Neuronal stem cell (in vitro differentiated cells): ENCODE data around the gene CARD10.
A peak's percentile ranks its signal among the peaks of the same experiment; 100 is the strongest.

Source experiments
- DNase-seq: peaks from one replicate; pipeline ENCODE4 v3.0.0-alpha.2; 2013; ENCODE audit warnings: low spot score
- H2AFZ ChIP-seq: one replicate; pipeline ENCODE4 v1.6.1; 2013; ENCODE audit warnings: mild to moderate bottlenecking, low read length, inconsistent platforms
- H2AK5ac ChIP-seq: 2 replicates; pipeline ENCODE4 v1.6.1; 2013; ENCODE audit warnings: low read depth, mild to moderate bottlenecking, inconsistent platforms, low read length, moderate library complexity, mixed read lengths
- H2BK120ac ChIP-seq: 2 replicates; pipeline ENCODE4 v1.6.1; 2013; ENCODE audit warnings: low read depth, mild to moderate bottlenecking, inconsistent platforms, low read length, moderate library complexity, mixed read lengths
- H2BK12ac ChIP-seq: one replicate; pipeline ENCODE4 v1.6.1; 2013; ENCODE audit warnings: low read length, inconsistent platforms
- H2BK15ac ChIP-seq: 2 replicates; pipeline ENCODE4 v1.6.1; 2013; ENCODE audit warnings: mild to moderate bottlenecking, low read length, inconsistent platforms, mixed read lengths
- H2BK5ac ChIP-seq: one replicate; pipeline ENCODE4 v1.6.1; 2013; ENCODE audit warnings: inconsistent platforms, mild to moderate bottlenecking, low read length, moderate library complexity
- H3K14ac ChIP-seq: one replicate; pipeline ENCODE4 v1.6.1; 2013; ENCODE audit warnings: low read length, inconsistent platforms
- H3K18ac ChIP-seq: 2 replicates; pipeline ENCODE4 v1.6.1; 2013; ENCODE audit warnings: low read length, inconsistent platforms
- H3K23ac ChIP-seq: 2 replicates; pipeline ENCODE4 v1.6.1; 2013; ENCODE audit warnings: low read depth, mild to moderate bottlenecking, mixed read lengths, low read length, inconsistent platforms; ENCODE audit not compliant: poor library complexity
- H3K27ac ChIP-seq: replicated peaks from 3 replicates; pipeline ENCODE4 v1.5.1; 2013; ENCODE audit warnings: low read length, inconsistent platforms
- H3K27me3 ChIP-seq, 3 experiments: 2 replicates each; pipeline ENCODE4 v1.6.1; 2013; ENCODE audit warnings: low read length in 3 of 3, mild to moderate bottlenecking in 2 of 3, inconsistent platforms in 1 of 3, low read depth in 1 of 3, mixed read lengths in 1 of 3, moderate library complexity in 1 of 3; ENCODE audit not compliant: control insufficient read depth in 3 of 3, insufficient read depth in 3 of 3
- H3K36me3 ChIP-seq, 2 donors: replicated peaks in 1 of 2; 2 replicates each; pipeline ENCODE4 v1.6.1; 2013; ENCODE audit warnings: low read length in 2 of 2; ENCODE audit not compliant: control insufficient read depth in 2 of 2, insufficient read depth in 2 of 2
- H3K4ac ChIP-seq: 2 replicates; pipeline ENCODE4 v1.6.1; 2013; ENCODE audit warnings: inconsistent platforms, mild to moderate bottlenecking, low read length, moderate library complexity
- H3K4me1 ChIP-seq, 2 donors: 1 replicate in 1 of 2; 2 replicates in 1 of 2; pipeline ENCODE4 v1.6.1; 2013; ENCODE audit warnings: low read length in 2 of 2, low read depth in 1 of 2; ENCODE audit not compliant: control insufficient read depth in 2 of 2, insufficient read depth in 1 of 2
- H3K4me2 ChIP-seq: one replicate; pipeline ENCODE4 v1.6.1; 2013; ENCODE audit warnings: mild to moderate bottlenecking, low read length, inconsistent platforms; ENCODE audit not compliant: insufficient read depth, poor library complexity, severe bottlenecking
- H3K4me3 ChIP-seq, 2 donors: 2 replicates each; pipeline ENCODE4 v1.5.1; 2013; ENCODE audit warnings: low read length in 2 of 2, mild to moderate bottlenecking in 2 of 2, inconsistent platforms in 1 of 2, moderate library complexity in 1 of 2
- H3K79me1 ChIP-seq: one replicate; pipeline ENCODE4 v1.6.1; 2013; ENCODE audit warnings: low read depth, mild to moderate bottlenecking, inconsistent platforms, low read length, moderate library complexity
- H3K9ac ChIP-seq: one replicate; pipeline ENCODE4 v1.6.1; 2013; ENCODE audit warnings: mild to moderate bottlenecking, low read depth, low read length, inconsistent platforms; ENCODE audit not compliant: poor library complexity
- H3K9me3 ChIP-seq, 2 donors: replicated peaks in 1 of 2; 2 replicates each; pipeline versions ENCODE3 to v1.6.1; 2013; ENCODE audit warnings: low read length in 2 of 2, mild to moderate bottlenecking in 2 of 2, inconsistent platforms in 1 of 2, low read depth in 1 of 2, mixed read lengths in 1 of 2, moderate library complexity in 1 of 2; ENCODE audit not compliant: control insufficient read depth in 2 of 2, insufficient read depth in 1 of 2
- H4K8ac ChIP-seq: one replicate; pipeline ENCODE4 v1.6.1; 2013; ENCODE audit warnings: low read depth, mild to moderate bottlenecking, inconsistent platforms, low read length, moderate library complexity
- H4K91ac ChIP-seq: one replicate; pipeline ENCODE4 v1.6.1; 2013; ENCODE audit warnings: low read length, low read depth, mild to moderate bottlenecking, inconsistent platforms; ENCODE audit not compliant: poor library complexity
- WGBS, 2 donors: extraction: QIAGEN DNeasy Blood & Tissue Kit; methylation state at CpG; one replicate each; pipeline ENCODE4 v1.1.7; 2013; ENCODE audit warnings: missing lambda C conversion rate in 2 of 2, mixed read lengths in 1 of 2; ENCODE audit not compliant: insufficient read length in 2 of 2, insufficient replicate concordance in 1 of 2; ENCODE audit errors: extremely low coverage in 2 of 2; 5-methylcytosine and 5-hydroxymethylcytosine counted together

CARD10 gene

DNA sequence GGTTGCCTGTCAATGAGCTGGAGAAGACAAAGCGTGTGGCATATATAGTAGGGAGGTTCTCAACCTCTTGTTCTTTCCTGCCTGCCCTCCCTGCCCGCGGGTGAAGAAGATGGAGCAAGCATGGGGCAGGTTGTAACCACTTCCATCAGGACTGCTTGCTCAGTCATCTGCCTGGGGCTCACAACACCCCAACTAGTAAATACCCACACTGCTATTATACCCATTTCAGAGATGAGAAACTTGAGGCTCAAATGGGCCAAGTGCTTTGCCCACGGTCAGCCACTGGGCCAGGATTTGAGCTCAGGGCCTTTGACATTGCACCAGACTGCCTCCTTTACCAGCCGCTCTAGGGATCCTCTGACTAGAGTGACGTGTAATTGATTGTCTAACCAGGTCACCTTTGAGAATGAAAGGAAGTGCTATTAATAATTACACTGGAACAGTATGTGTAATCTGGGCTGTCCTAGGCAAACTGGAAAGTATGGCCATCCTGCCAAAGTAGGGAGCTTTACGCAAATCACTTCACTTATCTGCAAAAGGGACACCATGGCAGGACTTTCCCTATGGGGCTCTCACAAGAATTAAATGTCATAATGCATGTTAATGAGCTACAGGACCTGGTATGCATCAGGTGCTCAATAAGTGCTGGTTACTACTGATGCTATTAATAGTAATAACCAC, 38.2 kb upstream of the CARD10 start:
- Histone ChIP-seq H3K27me3 (peaks cover 0 to 14% (median 0%) of the 10 kb centered on the region in 3 experiments), H3K4me3 (no peak overlapping the region), H4K91ac (no peak overlapping the region), H3K4me1 (peaks cover 31% of the 10 kb centered on the region in 2 donors), H3K4ac (no peak overlapping the region), H3K27ac (no peak overlapping the region), H3K9ac (no peak overlapping the region), H2AK5ac (peak overlapping the region; percentile 23), H3K18ac (no peak overlapping the region), H3K9me3 (no peaks in the 10 kb centered on the region), H2BK15ac (no peak overlapping the region), H2BK120ac (no peak overlapping the region), H3K23ac (no peak overlapping the region), H3K79me1 (peaks cover 3% of the 10 kb centered on the region), H2BK12ac (no peak overlapping the region), H3K36me3 (peaks cover 0 to 3% of the 10 kb centered on the region in 2 donors), H2AFZ (no peak overlapping the region), H3K14ac (no peak overlapping the region), H2BK5ac (peak overlapping the region; percentile 1), H3K4me2 (no peak overlapping the region), H4K8ac (no peak overlapping the region)
- DNase-seq: no peak
- WGBS, 2 donors: no CpG with 5 or more reads among the region's 7 CpGs

DNA sequence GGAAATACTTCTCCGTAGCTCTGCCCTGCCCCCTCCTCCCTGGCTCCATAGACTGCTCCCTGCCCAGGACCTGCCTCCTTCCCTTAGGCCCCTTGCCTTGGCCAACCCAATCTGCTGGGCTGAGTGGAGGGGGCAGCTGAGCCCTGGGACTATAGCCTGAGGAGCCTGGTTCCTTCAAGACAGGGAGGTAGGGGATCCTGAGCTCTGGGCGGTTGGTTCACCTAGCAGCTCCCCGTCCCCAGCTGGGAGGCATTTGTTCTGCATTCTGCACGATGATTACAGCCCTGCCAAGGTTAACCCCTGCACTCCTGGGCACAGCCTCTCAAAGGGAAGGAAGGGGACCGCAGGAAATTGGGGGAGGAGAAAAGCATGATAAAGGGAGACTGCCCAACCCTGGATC, 37.5 kb upstream of the CARD10 start:
- WGBS, 2 donors: no CpG with 5 or more reads among the region's 5 CpGs
- Histone ChIP-seq H2BK120ac (no peak overlapping the region), H3K27ac (no peak overlapping the region), H2AFZ (peak overlapping the region; percentile 61), H3K14ac (no peak overlapping the region), H2BK15ac (peak overlapping the region; percentile 41), H3K9ac (no peak overlapping the region), H3K27me3 (peaks cover 0 to 12% (median 0%) of the 10 kb centered on the region in 3 experiments), H4K91ac (no peak overlapping the region), H3K4me1 (peaks cover 30 to 33% of the 10 kb centered on the region in 2 donors), H3K4me2 (peak overlapping the region; percentile 23), H3K4me3 (no peak overlapping the region), H4K8ac (no peak overlapping the region), H3K79me1 (peaks cover 3% of the 10 kb centered on the region), H3K9me3 (no peaks in the 10 kb centered on the region), H3K23ac (no peak overlapping the region), H3K4ac (no peak overlapping the region), H3K18ac (peak overlapping the region; percentile 20), H2AK5ac (peak overlapping the region; percentile 27), H3K36me3 (no peaks in the 10 kb centered on the region), H2BK12ac (no peak overlapping the region), H2BK5ac (peak overlapping the region; percentile 1)
- DNase-seq: no peak

DNA sequence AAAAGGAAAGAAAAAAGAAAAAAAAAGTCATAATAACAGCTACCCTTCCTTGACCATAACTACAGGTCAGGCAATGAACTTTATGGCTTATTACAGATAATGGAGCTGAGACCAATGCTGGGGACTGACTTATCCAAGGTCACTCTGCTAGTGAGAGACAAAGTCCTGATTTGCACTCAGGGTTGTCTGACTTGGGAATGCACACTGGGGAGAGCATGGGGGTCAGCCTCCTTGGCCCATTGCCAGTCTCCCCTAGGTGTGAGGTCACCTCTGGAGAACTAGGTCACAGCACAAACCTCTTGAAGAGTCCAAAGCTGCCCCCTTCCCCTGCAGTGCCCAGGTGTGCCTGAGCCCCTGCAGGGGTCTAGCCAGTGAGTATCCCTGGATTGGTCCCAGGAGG, 35.8 kb upstream of the CARD10 start:
- Histone ChIP-seq H2BK5ac (no peak overlapping the region), H3K79me1 (no peaks in the 10 kb centered on the region), H3K36me3 (no peaks in the 10 kb centered on the region), H2AK5ac (peak overlapping the region; percentile 28), H3K23ac (no peak overlapping the region), H3K27me3 (no peaks in the 10 kb centered on the region), H4K91ac (no peak overlapping the region), H2BK15ac (no peak overlapping the region), H3K27ac (no peak overlapping the region), H3K9ac (no peak overlapping the region), H3K9me3 (no peaks in the 10 kb centered on the region), H4K8ac (no peak overlapping the region), H2BK12ac (peak overlapping the region; percentile 59), H3K4me2 (no peak overlapping the region), H3K4ac (no peak overlapping the region), H3K4me3 (no peak overlapping the region), H2BK120ac (no peak overlapping the region), H2AFZ (no peak overlapping the region), H3K18ac (no peak overlapping the region), H3K4me1 (peaks cover 34 to 35% of the 10 kb centered on the region in 2 donors), H3K14ac (no peak overlapping the region)
- DNase-seq: no peak

GRCh38 chr22:37553725-37554124, 34.5 kb upstream of the CARD10 start:
- H3K4me3 ChIP-seq: no peak overlapping the region
- no peaks in the 10 kb centered on the region for H3K36me3 ChIP-seq
- no peaks in the 10 kb centered on the region for H3K9me3 ChIP-seq
- H2BK5ac ChIP-seq: peak overlapping the region; percentile 76
- H3K79me1 ChIP-seq: no peaks in the 10 kb centered on the region
- H3K27ac ChIP-seq: no peak overlapping the region
- H3K4me2 ChIP-seq: no peak overlapping the region
- no peak overlapping the region for H2AFZ ChIP-seq
- no peaks in the 10 kb centered on the region for H3K27me3 ChIP-seq
- H3K4ac ChIP-seq: no peak overlapping the region
- no peak overlapping the region for H4K8ac ChIP-seq
- H2BK120ac ChIP-seq: no peak overlapping the region
- H2AK5ac ChIP-seq: peak overlapping the region; percentile 17
- no peak for DNase-seq
- H2BK12ac ChIP-seq: peak overlapping the region; percentile 25
- no peak overlapping the region for H3K14ac ChIP-seq
- peak overlapping the region; percentile 13 for H2BK15ac ChIP-seq
- H3K18ac ChIP-seq: peak overlapping the region; percentile 80
- no CpG with 5 or more reads among the region's 9 CpGs for WGBS, 2 donors
- H4K91ac ChIP-seq: peak overlapping the region; percentile 46
- peaks cover 34 to 35% of the 10 kb centered on the region in 2 donors for H3K4me1 ChIP-seq
- no peak overlapping the region for H3K9ac ChIP-seq
- no peak overlapping the region for H3K23ac ChIP-seq
